Measurements from ENCODE around the gene KCNN4.

- TF ChIP-seq CTCF (conservative IDR thresholded peaks at IDR 0.05; ENCODE audit: low read depth, low read length) (no peak), EZH2 (IDR thresholded peaks at IDR 0.05; ENCODE audit: borderline replicate concordance, low read depth, low read length, poor library complexity, severe bottlenecking) (no peak)
These were observed 9.8 kb upstream of the KCNN4 start for GRCh38 chr19:43790587-43790986.

Measured in A673 (cell line).